ENCODE data around the gene CYTH3. TPM values are rescaled to one million over a fixed set of nuclear protein-coding genes. Genes with fewer than 3 reads are reported as not detected.

CYTH3 gene
- total RNA-seq, 1 donor from 2014 or later, result 17.2 TPM

GRCh38 chr7:6186577-6186976 is 85.8 kb downstream of the CYTH3 start:
- Mint-ChIP-seq H3K4me1 (ENCODE audit: low read depth) (no peaks in the 10 kb centered on the region), H3K36me3 (ENCODE audit: insufficient read depth) (peaks cover 12% of the 10 kb centered on the region), H3K4me3 (ENCODE audit: low read depth) (no peak overlapping the region), H3K9me3 (ENCODE audit: low read depth) (no peaks in the 10 kb centered on the region), H3K27ac (no peak overlapping the region), H3K27me3 (no peaks in the 10 kb centered on the region)
- no peak for TF ChIP-seq CTCF (IDR thresholded peaks at IDR 0.05; ENCODE audit: unreplicated experiment)
- DNase-seq (ENCODE audit: low spot score, unreplicated experiment), result no peak

- H3K9me3 Mint-ChIP-seq (ENCODE audit: low read depth), result no peaks in the 10 kb centered on the region
- H3K27me3 Mint-ChIP-seq, result no peaks in the 10 kb centered on the region
- no peak overlapping the region for H3K27ac Mint-ChIP-seq
- H3K4me3 Mint-ChIP-seq (ENCODE audit: low read depth), result no peak overlapping the region
- H3K4me1 Mint-ChIP-seq (ENCODE audit: low read depth), result no peaks in the 10 kb centered on the region
- H3K36me3 Mint-ChIP-seq (ENCODE audit: insufficient read depth), result peaks cover 10% of the 10 kb centered on the region
- no peak for DNase-seq (ENCODE audit: low spot score, unreplicated experiment)
- no peak for TF ChIP-seq CTCF (IDR thresholded peaks at IDR 0.05; ENCODE audit: unreplicated experiment)
Observed at GRCh38 chr7:6182993-6183392, 89.4 kb downstream of the CYTH3 start.

GRCh38 chr7:6181136-6181535 is 91.3 kb downstream of the CYTH3 start:
- H3K9me3 Mint-ChIP-seq (ENCODE audit: low read depth), result no peaks in the 10 kb centered on the region
- no peak for TF ChIP-seq CTCF (IDR thresholded peaks at IDR 0.05; ENCODE audit: unreplicated experiment)
- peaks cover 8% of the 10 kb centered on the region for H3K36me3 Mint-ChIP-seq (ENCODE audit: insufficient read depth)
- no peak overlapping the region for H3K27ac Mint-ChIP-seq
- H3K27me3 Mint-ChIP-seq, result no peaks in the 10 kb centered on the region
- no peak for DNase-seq (ENCODE audit: low spot score, unreplicated experiment)
- no peak overlapping the region for H3K4me3 Mint-ChIP-seq (ENCODE audit: low read depth)
- no peaks in the 10 kb centered on the region for H3K4me1 Mint-ChIP-seq (ENCODE audit: low read depth)

GRCh38 chr7:6180344-6180725 is 92.1 kb downstream of the CYTH3 start:
- no peak for DNase-seq (ENCODE audit: low spot score, unreplicated experiment)
- H3K4me3 Mint-ChIP-seq (ENCODE audit: low read depth), result no peak overlapping the region
- H3K27ac Mint-ChIP-seq, result no peak overlapping the region
- H3K4me1 Mint-ChIP-seq (ENCODE audit: low read depth), result no peaks in the 10 kb centered on the region
- no peaks in the 10 kb centered on the region for H3K9me3 Mint-ChIP-seq (ENCODE audit: low read depth)
- H3K36me3 Mint-ChIP-seq (ENCODE audit: insufficient read depth), result peaks cover 7% of the 10 kb centered on the region
- H3K27me3 Mint-ChIP-seq, result no peaks in the 10 kb centered on the region
- TF ChIP-seq CTCF (IDR thresholded peaks at IDR 0.05; ENCODE audit: unreplicated experiment), result no peak

GRCh38 chr7:6179620-6180343 is 92.6 kb downstream of the CYTH3 start:
- Mint-ChIP-seq H3K27ac (no peak overlapping the region), H3K27me3 (no peaks in the 10 kb centered on the region), H3K4me1 (ENCODE audit: low read depth) (no peaks in the 10 kb centered on the region), H3K4me3 (ENCODE audit: low read depth) (no peak overlapping the region), H3K9me3 (ENCODE audit: low read depth) (no peaks in the 10 kb centered on the region), H3K36me3 (ENCODE audit: insufficient read depth) (peaks cover 7% of the 10 kb centered on the region)
- DNase-seq (ENCODE audit: low spot score, unreplicated experiment), result no peak
- TF ChIP-seq CTCF (IDR thresholded peaks at IDR 0.05; ENCODE audit: unreplicated experiment), result no peak
